ENCODE data around the gene PHYHD1.

The PHYHD1 gene

DNA sequence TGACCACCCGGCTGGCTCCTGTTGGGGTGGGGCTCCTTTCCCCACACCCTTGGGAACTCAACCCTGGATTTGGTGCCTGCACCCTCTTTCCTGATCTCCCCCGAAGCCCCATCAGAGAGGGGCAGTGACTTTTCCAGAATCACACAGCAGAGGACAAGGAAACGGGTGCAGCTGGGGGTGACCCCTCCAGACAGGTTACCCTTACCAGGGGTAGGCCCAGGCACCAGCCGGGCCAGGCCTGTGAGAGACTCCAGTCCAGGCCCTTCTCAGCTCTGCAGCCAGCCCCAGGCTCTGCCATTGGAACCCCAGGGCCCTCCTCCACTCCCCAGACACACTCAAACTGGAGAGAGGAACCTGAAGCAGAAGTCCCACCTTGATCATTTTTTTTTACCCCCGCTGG, 19.0 kb upstream of the PHYHD1 start:
- DNase-seq, result no peak

DNA sequence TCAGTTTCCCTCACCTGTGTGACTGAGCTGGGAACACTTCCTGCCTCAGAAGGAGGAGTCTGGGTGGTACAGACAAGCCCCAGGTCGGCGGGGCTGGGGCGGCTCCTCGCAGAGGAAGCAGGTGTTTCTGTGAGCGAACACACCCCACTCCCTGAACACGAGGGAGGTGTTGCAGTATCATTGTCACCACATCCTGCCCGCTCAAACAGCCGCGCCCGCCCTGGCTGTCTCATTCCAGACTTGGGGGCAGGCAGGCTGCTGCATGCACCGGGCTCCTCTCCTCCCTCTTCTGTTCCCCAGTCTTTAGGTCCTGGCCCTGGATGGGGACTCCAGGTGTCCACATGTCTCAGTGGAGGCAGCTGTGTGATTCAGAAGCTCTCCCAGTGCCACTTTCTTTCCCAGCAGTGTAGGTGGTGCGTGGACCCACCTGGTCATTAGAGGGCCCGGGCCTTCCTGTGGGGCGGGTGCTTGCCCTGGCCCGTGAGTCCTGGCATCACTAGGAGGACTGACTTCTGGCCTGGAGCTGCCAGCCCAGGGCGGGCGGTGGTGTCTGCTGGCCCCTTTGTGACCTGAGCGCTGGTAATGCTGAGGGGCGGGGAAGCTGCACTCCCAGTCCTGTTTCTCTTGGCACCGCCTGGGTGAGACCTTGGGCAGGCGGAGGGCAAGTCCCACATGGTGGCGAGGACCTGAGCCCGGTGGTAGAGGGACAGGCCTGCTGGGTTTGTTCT, 18.3 kb upstream of the PHYHD1 start:
- no peak for DNase-seq

DNA sequence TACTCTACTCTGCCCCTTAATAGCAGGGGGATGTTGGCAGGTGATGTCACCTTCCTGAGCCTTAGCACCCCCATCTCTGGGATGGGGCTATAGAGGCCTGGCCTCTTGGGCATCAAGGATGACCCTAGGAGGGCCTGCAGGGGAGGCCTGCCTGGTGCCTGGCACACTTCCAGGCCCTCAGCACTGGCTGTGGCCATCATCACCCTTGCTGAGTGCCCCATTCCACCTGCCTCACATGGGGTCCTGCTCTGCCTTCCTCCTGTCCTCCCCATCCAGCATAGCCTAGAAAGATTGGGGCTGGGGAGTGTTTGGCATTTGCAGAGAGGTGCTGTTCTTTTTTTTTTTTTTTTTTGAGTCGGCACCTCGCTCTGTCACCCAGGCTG, 17.7 kb upstream of the PHYHD1 start:
- no peak for DNase-seq

DNA sequence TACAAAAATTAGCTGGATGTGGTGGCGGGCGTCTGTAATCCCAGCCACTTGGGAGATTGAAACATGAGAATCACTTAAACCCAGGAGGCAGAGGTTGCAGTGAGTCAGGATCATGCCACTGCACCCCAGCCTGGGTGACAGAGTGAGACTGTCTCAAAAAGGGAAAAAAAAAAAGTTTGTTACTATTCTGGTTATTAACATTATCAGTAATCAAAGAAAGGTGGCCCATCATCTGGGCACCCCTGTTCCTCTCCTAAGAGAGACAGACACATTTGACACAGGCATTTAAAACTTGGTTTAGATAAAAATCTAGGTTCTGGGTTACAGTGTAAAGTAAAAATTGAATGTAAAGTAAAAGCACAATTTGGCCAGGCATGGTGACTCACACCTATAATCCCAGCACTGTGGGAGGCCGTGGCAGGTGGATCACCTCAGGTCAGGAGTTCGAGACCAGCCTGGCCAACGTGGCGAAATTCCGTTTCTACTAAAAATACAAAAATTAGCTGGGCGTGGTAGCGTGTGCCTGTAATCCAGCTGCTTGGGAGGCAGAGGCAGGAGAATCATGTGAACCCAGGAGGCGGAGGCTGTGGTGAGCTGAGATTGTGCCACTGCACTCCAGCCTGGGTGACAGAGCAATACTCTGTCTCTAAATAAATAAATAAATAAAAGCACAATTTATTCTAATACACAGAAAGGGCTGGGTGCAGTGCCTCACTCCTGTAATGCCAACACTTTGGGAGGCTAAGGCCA, 16.7 kb upstream of the PHYHD1 start:
- no peak for DNase-seq

DNA sequence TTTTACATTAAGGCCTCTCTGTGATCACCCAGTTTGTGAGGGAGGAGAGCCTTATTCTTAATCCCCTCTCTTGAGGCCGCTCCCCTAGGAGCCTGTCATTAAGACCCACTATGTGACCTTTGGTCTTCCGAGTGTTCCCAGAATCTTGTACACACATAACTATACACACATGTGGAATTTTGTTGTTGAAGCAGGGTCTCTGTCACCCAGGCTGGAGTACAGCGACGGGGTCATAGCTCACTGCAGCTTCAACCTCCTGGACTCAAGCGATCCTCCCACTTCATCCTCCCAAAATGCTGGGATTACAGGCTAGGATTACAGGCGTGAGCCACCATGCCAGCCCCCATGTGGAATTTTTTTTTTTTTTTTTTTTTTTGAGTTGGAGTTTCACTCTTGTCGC, 14.8 kb upstream of the PHYHD1 start:
- no peak for DNase-seq

DNA sequence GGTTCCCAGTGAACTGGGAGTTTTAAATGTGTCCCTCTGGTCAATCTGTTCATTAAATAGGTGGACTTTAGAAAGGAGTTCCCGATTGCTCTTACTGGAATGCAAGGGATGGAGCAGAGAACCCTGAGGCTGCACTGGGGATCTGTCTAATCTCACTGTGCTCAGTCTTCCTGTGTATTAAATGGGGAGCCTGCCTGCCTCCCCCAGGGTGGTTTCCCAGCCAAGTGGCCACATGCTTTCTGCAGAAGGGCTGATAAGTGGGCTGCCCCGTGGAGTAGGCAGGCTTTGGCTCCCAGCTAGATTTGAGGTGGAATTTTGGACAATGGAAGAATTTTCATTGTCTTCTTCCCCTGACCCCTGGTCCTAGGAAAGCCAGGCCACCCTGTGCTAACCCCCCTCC, 14.0 kb upstream of the PHYHD1 start:
- DNase-seq, result no peak

DNA sequence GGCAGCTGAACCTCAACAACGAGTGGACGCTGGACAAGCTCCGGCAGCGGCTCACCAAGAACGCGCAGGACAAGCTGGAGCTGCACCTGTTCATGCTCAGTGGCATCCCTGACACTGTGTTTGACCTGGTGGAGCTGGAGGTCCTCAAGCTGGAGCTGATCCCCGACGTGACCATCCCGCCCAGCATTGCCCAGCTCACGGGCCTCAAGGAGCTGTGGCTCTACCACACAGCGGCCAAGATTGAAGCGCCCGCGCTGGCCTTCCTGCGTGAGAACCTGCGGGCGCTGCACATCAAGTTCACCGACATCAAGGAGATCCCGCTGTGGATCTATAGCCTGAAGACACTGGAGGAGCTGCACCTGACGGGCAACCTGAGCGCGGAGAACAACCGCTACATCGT, 12.4 kb upstream of the PHYHD1 start:
- no peak for DNase-seq

DNA sequence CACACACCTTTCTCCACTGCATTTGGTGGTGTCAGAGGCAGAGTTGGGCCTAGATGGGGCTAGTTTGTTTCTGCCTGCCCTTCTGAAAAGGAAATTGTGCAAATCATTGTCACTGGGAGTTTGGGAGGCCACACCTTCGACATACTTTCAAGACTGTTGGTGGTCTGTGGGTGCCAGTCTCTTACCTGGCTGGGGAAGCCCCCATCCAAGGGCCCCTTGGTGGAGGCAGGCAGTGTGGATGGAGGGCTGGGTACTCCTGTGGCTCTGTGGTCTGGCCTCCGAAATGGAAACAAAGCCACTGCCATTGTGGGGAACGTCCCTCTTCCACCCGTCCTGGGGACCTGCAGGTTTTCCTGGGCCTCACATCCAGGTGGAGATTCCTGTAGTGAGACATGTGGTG, 10.9 kb upstream of the PHYHD1 start:
- no peak for DNase-seq

DNA sequence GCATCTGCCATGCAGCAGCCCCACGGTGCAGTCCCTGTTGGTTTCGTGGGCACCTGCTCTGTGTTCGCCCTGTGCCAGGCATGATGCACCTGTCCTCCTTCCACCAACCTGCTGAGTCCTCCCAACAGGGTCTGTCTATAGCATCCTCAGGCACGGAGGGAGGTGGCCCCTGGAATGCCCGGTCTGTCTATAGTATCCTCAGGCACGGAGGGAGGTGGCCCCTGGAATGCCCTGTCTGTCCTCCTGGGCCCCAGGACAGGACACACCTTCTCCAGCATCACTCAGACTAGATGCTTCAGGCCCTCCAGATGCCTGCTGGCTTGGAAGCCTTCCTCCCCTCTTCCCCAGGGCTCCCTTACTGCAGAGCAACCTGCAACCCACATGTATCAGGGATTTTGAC, 9.9 kb upstream of the PHYHD1 start:
- DNase-seq, result no peak

DNA sequence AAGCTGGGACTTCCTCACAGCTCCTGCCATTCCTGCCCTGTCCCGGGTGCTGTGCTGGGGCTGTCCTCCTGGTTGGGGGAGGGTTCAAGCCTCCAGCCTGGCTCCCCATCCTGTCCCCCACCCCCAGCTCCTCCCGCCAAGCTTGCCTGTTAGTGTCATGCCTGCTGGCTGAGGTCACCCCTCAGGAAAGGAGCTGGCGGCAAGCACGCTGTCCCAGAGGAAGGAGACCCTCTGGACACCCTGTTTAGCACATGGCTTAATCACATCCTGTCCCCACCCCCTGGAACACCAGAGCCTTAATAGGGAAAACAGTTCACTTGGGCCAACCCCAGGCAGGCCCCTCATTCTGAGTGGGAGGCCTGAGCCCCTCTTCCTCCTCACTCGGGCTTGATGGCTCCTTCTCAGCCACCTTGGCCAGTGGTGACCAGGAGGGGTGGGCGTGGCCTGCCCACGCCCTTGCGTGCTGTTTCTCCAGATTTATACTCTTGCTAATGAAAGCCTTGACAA, 9.2 kb upstream of the PHYHD1 start:
- DNase-seq, result no peak

DNA sequence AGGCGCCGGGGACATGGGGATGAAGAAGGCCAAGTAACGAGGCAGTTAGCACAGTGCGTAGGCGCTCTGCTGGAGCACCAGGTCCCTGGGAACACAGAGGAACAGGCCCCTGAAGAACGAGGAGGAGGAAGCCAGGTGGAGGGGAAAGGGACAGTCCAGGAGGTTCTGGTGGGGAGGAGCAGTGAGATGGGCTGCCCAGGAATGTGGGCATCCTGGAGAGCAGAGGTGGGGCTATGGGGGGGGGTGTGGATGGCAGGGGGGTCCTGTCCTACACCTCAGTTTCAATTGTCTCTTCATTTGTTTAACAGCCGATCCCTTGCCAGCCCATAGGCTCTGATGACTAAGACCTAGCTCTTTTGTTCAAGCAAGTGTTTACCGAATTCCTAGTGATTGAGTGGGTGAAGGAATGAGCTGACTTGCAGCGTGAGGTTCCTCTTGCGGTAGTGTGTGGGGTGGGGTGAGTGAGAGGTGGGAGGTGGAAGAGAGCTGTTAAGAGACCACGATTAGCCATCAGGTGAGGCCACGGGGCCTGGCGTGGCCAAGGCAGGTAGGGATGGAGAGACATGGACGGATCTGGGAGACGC, 8.4 kb upstream of the PHYHD1 start:
- no peak for DNase-seq

DNA sequence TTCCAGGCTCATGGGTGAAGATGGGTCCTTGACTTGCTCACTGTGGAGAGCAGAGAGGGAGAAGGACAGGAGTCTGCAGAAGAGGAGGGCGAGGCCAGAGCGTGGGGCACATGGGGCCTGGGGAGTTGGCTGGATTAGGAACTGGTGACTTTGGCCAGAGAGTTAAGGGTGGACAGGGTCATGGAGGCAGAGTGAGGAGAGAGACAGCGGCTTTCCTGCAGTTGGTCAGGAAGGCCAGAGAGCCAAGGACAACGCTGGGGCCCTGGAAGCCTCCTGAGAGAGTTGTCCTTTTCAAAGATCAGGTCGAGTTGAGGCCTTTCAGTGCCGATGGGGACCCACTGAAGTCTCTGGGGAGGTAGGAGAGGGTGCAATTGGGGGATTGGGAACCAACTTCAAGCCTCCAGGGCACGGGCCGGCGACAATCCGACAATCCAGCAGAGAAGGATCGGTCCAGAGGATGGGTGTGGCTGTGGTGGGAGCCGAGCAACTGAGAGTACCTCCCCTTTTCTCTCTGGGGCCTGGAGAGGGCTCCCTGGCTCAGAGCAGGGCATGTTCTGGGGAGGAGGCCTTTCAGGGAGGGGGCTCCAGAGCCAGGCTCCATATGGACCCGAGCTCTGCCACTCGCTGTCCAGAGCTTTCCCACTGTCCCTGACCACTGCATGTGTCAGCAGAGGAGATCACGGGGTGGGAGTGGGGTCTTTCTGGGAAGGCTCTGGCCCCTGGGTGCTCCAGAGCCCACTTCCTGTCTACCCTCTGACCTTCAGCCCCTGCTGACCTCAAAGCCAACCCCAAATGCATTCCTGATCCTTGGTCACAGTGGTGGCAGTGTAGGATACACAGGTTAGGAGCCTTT, 7.5 kb upstream of the PHYHD1 start:
- no peak for DNase-seq

DNA sequence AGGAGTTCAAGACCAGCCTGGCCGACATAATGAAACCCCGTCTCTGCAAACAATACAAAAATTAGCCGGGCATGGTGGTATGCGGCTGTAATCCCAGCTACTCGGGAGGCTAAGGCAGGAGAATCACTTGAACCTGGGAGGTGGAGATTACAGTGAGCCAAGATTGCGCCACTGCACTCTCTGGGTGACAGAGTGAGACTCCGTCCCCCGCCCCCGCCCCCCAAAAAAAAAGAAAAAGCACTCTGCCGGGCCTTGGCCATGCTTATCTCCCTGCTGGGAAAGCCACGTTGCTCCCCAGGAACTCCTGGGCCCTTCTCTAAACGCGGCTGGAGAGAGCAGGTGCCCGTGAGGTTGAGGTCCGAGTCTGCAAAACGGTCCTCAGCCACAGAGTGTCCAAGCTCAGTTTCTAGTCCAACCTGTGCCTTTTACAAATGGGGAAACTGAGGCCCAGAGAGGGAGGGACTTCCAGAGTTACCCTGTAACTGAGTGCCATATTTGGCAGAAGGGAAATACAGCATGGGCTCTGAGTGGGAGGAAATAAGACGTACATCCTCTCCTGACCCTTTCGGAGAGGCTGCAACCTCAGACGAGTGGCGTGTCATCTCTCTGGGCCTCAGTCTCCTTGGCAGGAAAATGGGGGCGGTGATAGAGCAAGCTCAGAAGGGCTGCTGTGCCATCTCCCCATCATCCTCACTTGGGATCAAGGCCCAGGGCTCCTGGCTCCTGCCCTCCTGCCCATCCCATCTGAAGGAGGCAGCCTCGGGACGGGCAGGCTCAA, 6.6 kb upstream of the PHYHD1 start:
- no peak for DNase-seq

DNA sequence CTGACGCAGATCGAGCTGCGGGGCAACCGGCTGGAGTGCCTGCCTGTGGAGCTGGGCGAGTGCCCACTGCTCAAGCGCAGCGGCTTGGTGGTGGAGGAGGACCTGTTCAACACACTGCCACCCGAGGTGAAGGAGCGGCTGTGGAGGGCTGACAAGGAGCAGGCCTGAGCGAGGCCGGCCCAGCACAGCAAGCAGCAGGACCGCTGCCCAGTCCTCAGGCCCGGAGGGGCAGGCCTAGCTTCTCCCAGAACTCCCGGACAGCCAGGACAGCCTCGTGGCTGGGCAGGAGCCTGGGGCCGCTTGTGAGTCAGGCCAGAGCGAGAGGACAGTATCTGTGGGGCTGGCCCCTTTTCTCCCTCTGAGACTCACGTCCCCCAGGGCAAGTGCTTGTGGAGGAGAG, 4.6 kb upstream of the PHYHD1 start:
- no peak for DNase-seq

DNA sequence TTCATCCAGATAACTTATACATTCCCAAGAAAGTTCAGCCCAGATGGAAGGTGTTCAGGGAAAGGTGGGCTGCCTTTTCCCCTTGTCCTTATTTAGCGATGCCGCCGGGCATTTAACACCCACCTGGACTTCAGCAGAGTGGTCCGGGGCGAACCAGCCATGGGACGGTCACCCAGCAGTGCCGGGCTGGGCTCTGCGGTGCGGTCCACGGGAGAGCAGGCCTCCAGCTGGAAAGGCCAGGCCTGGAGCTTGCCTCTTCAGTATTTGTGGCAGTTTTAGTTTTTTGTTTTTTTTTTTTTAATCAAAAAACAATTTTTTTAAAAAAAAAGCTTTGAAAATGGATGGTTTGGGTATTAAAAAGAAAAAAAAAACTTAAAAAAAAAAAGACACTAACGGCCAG, 4.0 kb upstream of the PHYHD1 start:
- DNase-seq, result no peak

DNA sequence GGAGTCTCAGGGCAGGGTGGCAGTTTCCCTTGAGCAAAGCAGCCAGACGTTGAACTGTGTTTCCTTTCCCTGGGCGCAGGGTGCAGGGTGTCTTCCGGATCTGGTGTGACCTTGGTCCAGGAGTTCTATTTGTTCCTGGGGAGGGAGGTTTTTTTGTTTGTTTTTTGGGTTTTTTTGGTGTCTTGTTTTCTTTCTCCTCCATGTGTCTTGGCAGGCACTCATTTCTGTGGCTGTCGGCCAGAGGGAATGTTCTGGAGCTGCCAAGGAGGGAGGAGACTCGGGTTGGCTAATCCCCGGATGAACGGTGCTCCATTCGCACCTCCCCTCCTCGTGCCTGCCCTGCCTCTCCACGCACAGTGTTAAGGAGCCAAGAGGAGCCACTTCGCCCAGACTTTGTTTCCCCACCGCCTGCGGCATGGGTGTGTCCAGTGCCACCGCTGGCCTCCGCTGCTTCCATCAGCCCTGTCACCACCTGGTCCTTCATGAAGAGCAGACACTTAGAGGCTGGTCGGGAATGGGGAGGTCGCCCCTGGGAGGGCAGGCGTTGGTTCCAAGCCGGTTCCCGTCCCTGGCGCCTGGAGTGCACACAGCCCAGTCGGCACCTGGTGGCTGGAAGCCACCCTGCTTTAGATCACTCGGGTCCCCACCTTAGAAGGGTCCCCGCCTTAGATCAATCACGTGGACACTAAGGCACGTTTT, 3.5 kb upstream of the PHYHD1 start:
- no peak for DNase-seq

DNA sequence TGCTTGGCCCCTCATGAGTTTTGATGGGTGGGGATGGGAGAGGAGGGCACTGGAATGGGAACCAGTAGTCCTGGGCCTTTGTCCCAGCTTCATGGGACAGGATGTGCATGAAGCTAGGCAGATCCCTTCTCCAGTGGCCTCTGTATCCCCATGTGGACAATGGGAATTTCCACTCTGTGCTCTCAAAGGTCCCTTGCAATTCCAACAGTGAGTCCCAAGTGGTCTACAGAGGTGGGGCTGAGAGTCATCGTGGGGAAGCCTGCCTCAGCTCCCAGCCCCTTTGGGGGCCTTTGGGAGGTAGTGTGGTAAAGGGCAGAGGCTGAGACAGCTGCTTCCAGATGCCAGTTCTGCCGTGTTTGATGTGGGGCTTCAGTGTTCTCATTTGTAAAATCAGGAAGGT, 1.9 kb upstream of the PHYHD1 start:
- no peak for DNase-seq

DNA sequence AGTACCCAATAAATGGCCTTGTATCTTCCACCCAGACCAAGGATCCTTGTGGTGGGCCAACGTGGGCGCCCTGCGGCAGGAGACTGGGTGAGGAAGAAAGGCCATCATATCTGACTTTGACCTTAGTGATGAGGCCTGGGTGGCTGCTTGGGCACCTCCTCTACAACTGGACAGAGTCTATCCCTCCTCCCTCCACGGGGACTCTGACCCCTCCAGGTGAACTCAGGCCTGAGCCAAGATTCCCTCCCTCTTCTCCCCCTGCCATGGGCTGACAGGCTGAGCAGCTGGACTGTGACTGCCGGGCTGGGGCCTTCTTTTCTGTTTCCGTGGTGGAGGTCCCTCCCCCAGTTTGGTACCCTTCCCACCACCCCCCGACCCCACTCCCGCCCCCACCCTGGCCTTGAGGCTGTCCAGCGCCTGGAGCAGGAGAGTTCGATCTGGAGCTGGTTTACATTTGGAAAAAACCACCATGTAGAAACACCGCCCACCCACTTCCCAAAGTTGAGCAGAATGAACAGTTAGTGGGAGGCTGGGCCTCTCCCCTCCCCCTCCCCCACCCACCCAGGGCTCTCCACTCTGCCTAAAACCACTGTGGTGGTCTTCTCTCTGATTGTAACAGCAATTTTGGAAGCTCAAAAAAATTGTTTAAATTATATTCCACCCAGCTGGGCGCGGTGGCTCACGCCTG, 1.2 kb upstream of the PHYHD1 start:
- no peak for DNase-seq

DNA sequence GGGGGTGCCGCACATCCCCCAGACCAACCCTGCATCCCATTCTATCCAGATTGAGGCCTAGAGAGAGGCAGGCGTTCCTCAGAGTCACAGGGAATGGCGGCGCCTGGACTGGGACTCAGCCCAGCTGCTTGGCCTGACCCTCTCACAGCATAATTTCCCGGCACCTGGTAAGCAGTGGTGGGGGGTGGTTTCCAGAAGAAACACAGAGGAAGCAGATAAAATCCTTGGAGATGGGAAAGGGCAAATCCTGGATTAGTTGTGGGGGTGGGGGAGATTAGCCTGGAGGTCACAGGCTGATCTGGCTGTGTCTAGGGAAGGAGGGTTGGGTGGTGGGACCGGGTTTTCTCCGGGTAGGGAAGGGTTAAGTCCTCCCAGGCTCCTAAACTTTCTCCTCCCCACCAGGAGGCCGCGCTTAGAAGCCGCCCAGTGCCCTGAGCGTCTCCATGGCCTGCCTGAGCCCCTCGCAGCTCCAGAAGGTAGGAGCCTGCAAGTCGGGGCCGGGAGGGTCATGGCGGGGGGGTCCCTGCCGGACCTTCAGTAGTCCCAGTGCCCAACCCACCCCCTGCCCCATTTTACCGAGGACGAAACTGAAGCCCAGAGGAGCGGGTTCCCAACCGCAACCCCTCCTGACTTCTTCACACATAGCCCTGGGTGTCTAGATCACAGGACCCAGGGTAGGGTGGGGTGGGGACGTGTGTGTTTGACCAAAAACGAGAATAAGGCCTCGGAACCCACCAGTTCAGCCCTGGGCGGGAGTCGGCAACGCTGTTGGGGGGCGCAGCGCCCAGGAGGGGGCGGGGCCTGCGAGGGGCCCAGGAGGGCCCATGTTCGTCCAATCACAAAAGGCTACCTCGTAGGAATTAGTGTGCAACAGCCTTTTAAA, 1.3 kb downstream of the PHYHD1 start:
- no peak for DNase-seq

DNA sequence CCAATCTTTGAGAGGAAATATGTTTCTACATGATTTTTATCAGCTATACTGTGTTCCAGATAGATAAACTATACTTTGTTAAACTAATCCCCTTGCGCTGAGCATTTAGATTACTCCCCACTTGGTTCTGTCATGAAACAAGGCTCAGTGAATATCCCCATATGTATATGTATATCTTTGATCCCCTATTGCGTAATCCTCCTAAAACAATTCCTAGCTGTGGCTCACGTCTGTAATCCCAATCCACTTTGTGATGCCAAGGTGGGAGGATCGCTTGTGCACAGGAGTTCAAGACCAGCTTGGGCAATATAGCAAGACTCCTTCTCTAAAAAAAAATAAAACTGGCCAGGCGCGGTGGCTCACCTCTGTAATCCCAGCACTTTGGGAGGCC, 2.7 kb downstream of the PHYHD1 start:
- no peak for DNase-seq

Data from NCI-H748 treated with DMSO at 0.1 percent for 48 hours (cell line).